HCT116 (cell line): ENCODE measurements around the gene PCIF1. TPM values are rescaled to one million over a fixed set of nuclear protein-coding genes. Genes with fewer than 3 reads are reported as not detected.
A peak's percentile ranks its signal among the peaks of the same experiment; 100 is the strongest.

Experiments used
- ATAC-seq: fragments of 200-7000 bp; cut with Tn5 transposase; 2 replicates; pipeline ENCODE4 v1.9.1; 2020; ENCODE audit warnings: mild to moderate bottlenecking, moderate library complexity
- BruUV-seq: library from RNA; stranded (reverse); fragments of 400-500 nt; replicated peaks from 2 replicates; lab custom pipeline; 2021; lab: Mats Ljungman, UMichigan
- CTCF ChIA-PET: fragments of 300-600 bp; sonication (Branson Sonifier 250); formaldehyde crosslinking; loops from one replicate; lab custom pipeline; 2021; ENCODE audit warnings: antibody characterized with exemption; lab: Charles Lee
- POLR2A ChIA-PET: fragments of 300-600, 350-600 bp; sonication (Branson Sonifier 250); formaldehyde crosslinking; loops from one replicate; lab custom pipeline; 2021; ENCODE audit warnings: antibody characterized with exemption; lab: Charles Lee
- RAD21 ChIA-PET, 2 experiments: fragments of 300-600 bp; sonication (Branson Sonifier 250); formaldehyde crosslinking; loops; one replicate each; lab custom pipeline; 2023; ENCODE audit warnings: low total read pairs in 2 of 2; ENCODE audit not compliant: uncharacterized antibody in 2 of 2, unreplicated experiment in 2 of 2, low non-redundant PET in 1 of 2; lab: Charles Lee
- DNase-seq: peaks from one replicate; pipeline ENCODE4 v3.0.0-alpha.2; 2010; ENCODE audit warnings: low read depth, low spot score
- H2AFZ ChIP-seq: fragments of 200-600 bp; shearing (Covaris generic), sonication (generic); 2 replicates; pipeline ENCODE4 v1.6.1; 2017; ENCODE audit warnings: low read depth, mixed run types, mixed read lengths, antibody characterized with exemption, low read length; ENCODE audit not compliant: poor library complexity, severe bottlenecking
- H3K27ac ChIP-seq: 2 replicates; pipeline ENCODE4 v1.5.1; 2012; ENCODE audit warnings: low read depth, low read length
- H3K27me3 ChIP-seq: fragments of 200-600 bp; sonication (generic); 2 replicates; pipeline ENCODE4 v1.6.1; 2016; ENCODE audit warnings: mixed run types, low read length, mixed read lengths; ENCODE audit not compliant: insufficient read depth
- H3K36me3 ChIP-seq, 2 experiments: fragments of 200-500 bp in 1 of 2; fragments of 200-600 bp in 1 of 2; sonication (Bioruptor generic) in 1 of 2; sonication (generic) in 1 of 2; 2 replicates each; pipeline versions ENCODE4 v1.5.1 to v1.6.1; 2014 to 2016; ENCODE audit warnings: low read length in 2 of 2, inconsistent platforms in 1 of 2, mixed read lengths in 1 of 2, mixed run types in 1 of 2; ENCODE audit not compliant: insufficient read depth in 2 of 2, control insufficient read depth in 1 of 2
- H3K4me1 ChIP-seq, 2 experiments: fragments of 200-600 bp in 1 of 2; sonication (generic) in 1 of 2; 2 replicates each; pipeline versions ENCODE4 v1.5.1 to v1.6.1; 2012 to 2017; ENCODE audit warnings: low read length in 2 of 2, inconsistent platforms in 1 of 2, mild to moderate bottlenecking in 1 of 2, mixed read lengths in 1 of 2, mixed run types in 1 of 2, moderate library complexity in 1 of 2; ENCODE audit not compliant: insufficient read depth in 2 of 2, control insufficient read depth in 1 of 2
- H3K4me2 ChIP-seq: fragments of 200-600 bp; sonication (generic); 2 replicates; pipeline ENCODE4 v1.6.1; 2017; ENCODE audit warnings: mixed run types, low read length, mixed read lengths
- H3K4me3 ChIP-seq, 2 experiments: fragments of 200-600 bp in 1 of 2; sonication (generic) in 1 of 2; replicated peaks in 1 of 2; 2 replicates each; pipeline ENCODE4 v1.5.1; 2011 to 2016; ENCODE audit warnings: low read length in 2 of 2, control low read depth in 1 of 2, low read depth in 1 of 2, mild to moderate bottlenecking in 1 of 2, mixed read lengths in 1 of 2, mixed run types in 1 of 2
- H3K79me2 ChIP-seq: fragments of 200-600 bp; sonication (generic); 2 replicates; pipeline ENCODE4 v1.6.1; 2017; ENCODE audit warnings: mild to moderate bottlenecking, mixed run types, low read length, moderate library complexity, mixed read lengths; ENCODE audit not compliant: insufficient read depth
- H3K9ac ChIP-seq: fragments of 200-600 bp; sonication (generic); 2 replicates; pipeline ENCODE4 v1.6.1; 2016; ENCODE audit warnings: low read length, mixed read lengths
- H3K9me2 ChIP-seq: fragments of 200-600 bp; sonication (generic), shearing (Covaris generic); 2 replicates; pipeline ENCODE4 v1.6.1; 2017; ENCODE audit warnings: mixed run types, mild to moderate bottlenecking, moderate library complexity; ENCODE audit not compliant: insufficient read depth
- H3K9me3 ChIP-seq, 2 experiments: fragments of 200-500 bp in 1 of 2; fragments of 200-600 bp in 1 of 2; sonication (Bioruptor generic) in 1 of 2; sonication (generic) in 1 of 2; 2 replicates each; pipeline ENCODE4 v1.6.1; 2014 to 2017; ENCODE audit warnings: low read length in 2 of 2, mixed read lengths in 2 of 2, inconsistent platforms in 1 of 2, low read depth in 1 of 2, mild to moderate bottlenecking in 1 of 2, mixed run types in 1 of 2, moderate library complexity in 1 of 2; ENCODE audit not compliant: control insufficient read depth in 1 of 2, insufficient read depth in 1 of 2
- H4K20me1 ChIP-seq: fragments of 200-600 bp; sonication (generic), shearing (Covaris generic); 2 replicates; pipeline ENCODE4 v1.6.1; 2017; ENCODE audit warnings: mixed run types, mild to moderate bottlenecking, moderate library complexity; ENCODE audit not compliant: insufficient read depth
- JUND ChIP-seq: IDR thresholded peaks from 2 replicates; pipeline ENCODE4 v1.6.1; 2012
- YY1 ChIP-seq: IDR thresholded peaks from 2 replicates; pipeline ENCODE4 v1.6.1; 2011; ENCODE audit warnings: low read length, low read depth, moderate library complexity, mild to moderate bottlenecking; ENCODE audit not compliant: insufficient replicate concordance; ENCODE audit errors: extremely low read depth
- ZFX ChIP-seq: fragments of 450-650 bp; IDR thresholded peaks from 2 replicates; pipeline ENCODE4 v1.6.1; 2017
- intact Hi-C: fragments of 100-400 bp; cut with micrococcal nuclease; formaldehyde crosslinking; loops from 2 replicates; pipeline ENCODE4 v1.10.0; 2022
- total RNA-seq: library from RNA; stranded (reverse); gene quantifications from one replicate; pipeline ENCODE4 v1.2.1, GENCODE V29; 2021; ENCODE audit not compliant: unreplicated experiment
- TF ChIP-seq, protein P1 (sequence below): IDR thresholded peaks from 2 replicates; pipeline ENCODE4 v1.6.1; 2011; ENCODE audit warnings: mild to moderate bottlenecking, low read length, moderate library complexity; ENCODE audit not compliant: insufficient replicate concordance; ENCODE audit errors: extremely low read depth

The PCIF1 gene
- total RNA-seq, 1 experiment from 2014 or later: 31.8 TPM

GRCh38 chr20:45948742-45949541 lies 14.5 kb downstream of the PCIF1 start:
- Histone ChIP-seq H3K4me2 (no peak overlapping the region), H3K36me3 (peaks cover 19 to 37% of the 10 kb centered on the region in 2 experiments; a peak in 3 of 4 replicates), H3K9me2 (no peaks in the 10 kb centered on the region), H3K9me3 (no peaks in the 10 kb centered on the region), H3K27me3 (no peaks in the 10 kb centered on the region), H3K27ac (no peak overlapping the region), H2AFZ (no peak overlapping the region), H3K9ac (no peak overlapping the region), H4K20me1 (no peaks in the 10 kb centered on the region), H3K79me2 (no peaks in the 10 kb centered on the region), H3K4me1 (peaks cover 0 to 2% of the 10 kb centered on the region in 2 experiments; a peak in 1 of 4 replicates), H3K4me3 (no peak overlapping the region)
- ChIA-PET POLR2A (interaction anchor here (0.9 to 1.7 kb wide), 2 partner anchors 11 to 14 kb away, joined by 3 to 8 read pairs; partner anchors contain the start of gene PCIF1), CTCF (no interaction called here), RAD21 (no interaction called here)
- no peak for DNase-seq
- no peak for ATAC-seq
- BruUV-seq: TSS peak; percentile 25
- intact Hi-C loops: no loop called here
- no peak for TF ChIP-seq YY1
- TF ChIP-seq, protein P1, sequence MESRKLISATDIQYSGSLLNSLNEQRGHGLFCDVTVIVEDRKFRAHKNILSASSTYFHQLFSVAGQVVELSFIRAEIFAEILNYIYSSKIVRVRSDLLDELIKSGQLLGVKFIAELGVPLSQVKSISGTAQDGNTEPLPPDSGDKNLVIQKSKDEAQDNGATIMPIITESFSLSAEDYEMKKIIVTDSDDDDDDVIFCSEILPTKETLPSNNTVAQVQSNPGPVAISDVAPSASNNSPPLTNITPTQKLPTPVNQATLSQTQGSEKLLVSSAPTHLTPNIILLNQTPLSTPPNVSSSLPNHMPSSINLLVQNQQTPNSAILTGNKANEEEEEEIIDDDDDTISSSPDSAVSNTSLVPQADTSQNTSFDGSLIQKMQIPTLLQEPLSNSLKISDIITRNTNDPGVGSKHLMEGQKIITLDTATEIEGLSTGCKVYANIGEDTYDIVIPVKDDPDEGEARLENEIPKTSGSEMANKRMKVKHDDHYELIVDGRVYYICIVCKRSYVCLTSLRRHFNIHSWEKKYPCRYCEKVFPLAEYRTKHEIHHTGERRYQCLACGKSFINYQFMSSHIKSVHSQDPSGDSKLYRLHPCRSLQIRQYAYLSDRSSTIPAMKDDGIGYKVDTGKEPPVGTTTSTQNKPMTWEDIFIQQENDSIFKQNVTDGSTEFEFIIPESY: no peak
- TF ChIP-seq ZFX: no peak
- TF ChIP-seq JUND: no peak
